GM23248 (cell line): ENCODE measurements around the gene AMFR.
"Not testable (repeated sequence)": the region's sequence is repeated elsewhere in the genome, so short reads cannot be mapped to it uniquely, and the experiment has no call there.

Source experiments
- EZH2 ChIP-seq: fragments of 200-600 bp; sonication (generic); IDR thresholded peaks from 2 replicates; pipeline ENCODE4 v1.6.1; 2018; ENCODE audit warnings: antibody characterized with exemption, mild to moderate bottlenecking; ENCODE audit not compliant: insufficient read depth, poor library complexity, severe bottlenecking
- EZH2phosphoT487 ChIP-seq: fragments of 200-600 bp; sonication (generic); IDR thresholded peaks from 2 replicates; pipeline ENCODE4 v1.6.1; 2018; ENCODE audit warnings: antibody characterized with exemption, moderate library complexity, mild to moderate bottlenecking, low read depth; ENCODE audit not compliant: insufficient read depth

GRCh38 chr16:56375792-56376191 is 49.6 kb downstream of the AMFR start:
- not testable (repeated sequence) for TF ChIP-seq EZH2, EZH2phosphoT487
